PC-3 (cell line): Measurements from ENCODE around the gene RXRA. TPM values are rescaled to one million over a fixed set of nuclear protein-coding genes. Genes with fewer than 3 reads are reported as not detected.

Source experiments
- ATAC-seq: fragments of 200-7000 bp; cut with Tn5 transposase; 2 replicates; pipeline ENCODE4 v1.9.1; 2020; ENCODE audit warnings: mild to moderate bottlenecking, moderate library complexity
- BruUV-seq: library from RNA; stranded (reverse); fragments of 400-500 nt; replicated peaks from 2 replicates; lab custom pipeline; 2021; lab: Mats Ljungman, UMichigan
- CTCF ChIA-PET: fragments of 300-600 bp; sonication (Branson Sonifier 250); formaldehyde crosslinking; loops from one replicate; lab custom pipeline; 2022; ENCODE audit warnings: antibody characterized with exemption; lab: Charles Lee
- POLR2A ChIA-PET: fragments of 300-600 bp; sonication (Branson Sonifier 250); formaldehyde crosslinking; loops from one replicate; lab custom pipeline; 2022; ENCODE audit warnings: antibody characterized with exemption; ENCODE audit not compliant: unreplicated experiment; lab: Charles Lee
- DNase-seq: peaks from one replicate; pipeline ENCODE4 v3.0.0-alpha.2; 2015
- H2AFZ ChIP-seq: fragments of 300-600 bp; sonication (generic); 2 replicates; pipeline ENCODE4 v1.6.0; 2016; ENCODE audit warnings: antibody characterized with exemption, low read length
- H3F3A ChIP-seq: fragments of 300-600 bp; sonication (generic); one replicate; pipeline ENCODE4 v1.6.0; 2017; ENCODE audit warnings: antibody characterized with exemption, low read length, control low read depth, mild to moderate bottlenecking; ENCODE audit not compliant: unreplicated experiment
- H3K27ac ChIP-seq: fragments of 300-600 bp; sonication (generic); 2 replicates; pipeline ENCODE4 v1.5.1; 2016; ENCODE audit warnings: mild to moderate bottlenecking, low read length
- H3K27me3 ChIP-seq: fragments of 300-600 bp; sonication (generic); 2 replicates; pipeline ENCODE4 v1.6.1; 2016; ENCODE audit warnings: low read length, mixed read lengths
- H3K36me3 ChIP-seq: fragments of 300-600 bp; sonication (generic); 2 replicates; pipeline ENCODE4 v1.6.1; 2016; ENCODE audit warnings: low read depth, mixed run types, low read length, mixed read lengths
- H3K4me1 ChIP-seq: fragments of 300-600 bp; sonication (generic); 2 replicates; pipeline ENCODE4 v1.5.1; 2016; ENCODE audit warnings: low read length; ENCODE audit not compliant: insufficient read depth
- H3K4me2 ChIP-seq: fragments of 300-600 bp; sonication (generic); 2 replicates; pipeline ENCODE4 v1.6.0; 2016; ENCODE audit warnings: low read length
- H3K4me3 ChIP-seq: fragments of 300-600 bp; sonication (generic); 2 replicates; pipeline ENCODE4 v1.5.1; 2016; ENCODE audit warnings: mild to moderate bottlenecking, low read length, mixed read lengths
- H3K79me2 ChIP-seq: fragments of 300-600 bp; sonication (generic); 2 replicates; pipeline ENCODE4 v1.6.1; 2017; ENCODE audit warnings: low read length, mixed read lengths
- H3K9ac ChIP-seq: fragments of 300-600 bp; sonication (generic); 2 replicates; pipeline ENCODE4 v1.6.0; 2016; ENCODE audit warnings: mild to moderate bottlenecking, low read length
- H3K9me2 ChIP-seq: fragments of 300-600 bp; sonication (generic); replicated peaks from 2 replicates; pipeline ENCODE4 v1.6.1; 2016; ENCODE audit warnings: mixed run types, low read length, mixed read lengths
- H3K9me3 ChIP-seq: fragments of 300-600 bp; sonication (generic); 2 replicates; pipeline ENCODE4 v1.6.1; 2016; ENCODE audit warnings: low read length, mixed read lengths
- H4K20me1 ChIP-seq: fragments of 300-600 bp; sonication (generic); 2 replicates; pipeline ENCODE4 v1.6.1; 2016; ENCODE audit warnings: low read length, mixed read lengths
- CTCF ChIP-seq: fragments of 300-600 bp; sonication (generic); conservative IDR thresholded peaks from 2 replicates; pipeline ENCODE4 v1.5.1; 2017; ENCODE audit warnings: antibody characterized with exemption, low read depth, mild to moderate bottlenecking, low read length
- EZH2 ChIP-seq: fragments of 300-600 bp; sonication (generic); IDR thresholded peaks from one replicate; pipeline ENCODE4 v1.6.1; 2017; ENCODE audit warnings: antibody characterized with exemption, mild to moderate bottlenecking, low read length; ENCODE audit not compliant: unreplicated experiment
- EZH2phosphoT487 ChIP-seq: fragments of 300-600 bp; sonication (generic); IDR thresholded peaks from 2 replicates; pipeline ENCODE4 v1.6.1; 2018; ENCODE audit warnings: mild to moderate bottlenecking, antibody characterized with exemption, low read length, borderline replicate concordance
- intact Hi-C: fragments of 100-400 bp; cut with micrococcal nuclease; formaldehyde crosslinking; loops from 2 replicates; pipeline ENCODE4 v1.9.0; 2023
- total RNA-seq: library from RNA; depleted of rRNA; stranded (reverse); fragments of >200 nt; gene quantifications from 2 replicates; pipeline ENCODE4 v1.2.3, GENCODE V29; 2014

The RXRA gene
- total RNA-seq, 1 experiment from 2014 or later: 17.5 TPM

DNA sequence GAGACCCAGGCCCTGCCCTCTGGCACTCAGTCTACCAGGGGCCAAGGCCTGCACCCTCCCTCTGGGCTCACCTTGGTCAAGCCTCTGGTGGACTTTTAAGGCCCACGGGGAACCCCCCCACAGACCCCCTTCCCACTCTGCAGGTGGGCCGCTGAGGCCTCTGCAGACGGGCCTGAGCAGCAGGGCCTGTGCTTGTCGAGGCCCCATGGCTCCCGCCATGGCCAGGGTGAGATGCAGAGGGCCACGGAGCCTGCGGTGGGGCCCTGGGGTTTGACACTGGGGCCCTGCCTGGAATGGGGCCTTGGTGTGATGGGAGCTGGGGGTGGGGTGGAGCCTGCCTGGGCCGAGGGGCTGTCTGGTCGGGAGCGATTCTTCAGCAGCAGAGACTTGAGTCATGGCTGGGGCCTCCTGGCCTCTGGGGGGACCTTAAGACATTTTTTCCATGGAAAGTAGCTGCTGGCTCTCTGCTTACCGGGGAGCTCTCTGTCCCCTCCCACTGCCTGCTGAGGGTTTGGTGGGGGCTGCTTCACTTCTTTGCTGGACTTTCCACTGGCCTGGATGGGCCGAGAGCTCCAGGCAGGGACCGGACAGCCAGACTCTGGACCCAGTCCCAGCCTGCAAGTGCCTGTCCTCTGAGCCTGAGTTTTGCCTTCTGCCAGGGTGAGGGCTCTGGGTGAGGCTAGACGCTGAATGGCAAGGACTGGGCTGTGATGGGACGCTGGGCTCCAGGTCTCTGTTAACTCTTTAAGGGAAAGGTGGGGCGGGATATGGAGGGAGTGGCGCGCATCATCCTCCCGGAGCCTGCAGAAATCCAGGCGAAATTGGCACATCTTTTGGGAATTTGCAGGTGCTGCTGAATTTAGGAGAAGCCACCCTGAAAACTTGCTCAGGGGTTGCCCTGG, 132.2 kb downstream of the RXRA start:
- no peak for ATAC-seq
- no peak overlapping the region for H3K4me2 ChIP-seq
- H4K20me1 ChIP-seq: no peaks in the 10 kb centered on the region
- no peak overlapping the region for H3K4me3 ChIP-seq
- intact Hi-C loops: no loop called here
- POLR2A ChIA-PET: no interaction called here
- H3K36me3 ChIP-seq: no peaks in the 10 kb centered on the region
- no peaks in the 10 kb centered on the region for H3F3A ChIP-seq
- H3K27ac ChIP-seq: no peak overlapping the region
- peaks cover 13% of the 10 kb centered on the region; the same call in 1 of the 2 replicates for H3K4me1 ChIP-seq
- no TSS peak for BruUV-seq
- H3K9ac ChIP-seq: no peak overlapping the region
- CTCF ChIA-PET: no interaction called here
- no peaks in the 10 kb centered on the region for H3K9me2 ChIP-seq
- no peaks in the 10 kb centered on the region for H3K79me2 ChIP-seq
- H3K9me3 ChIP-seq: no peaks in the 10 kb centered on the region
- TF ChIP-seq EZH2phosphoT487 (no peak), CTCF (no peak), EZH2 (no peak)
- DNase-seq: no peak
- no peak overlapping the region for H2AFZ ChIP-seq
- no peaks in the 10 kb centered on the region for H3K27me3 ChIP-seq

GRCh38 chr9:134459164-134459563, 132.9 kb downstream of the RXRA start:
- peaks cover 13% of the 10 kb centered on the region; the same call in 1 of the 2 replicates for H3K4me1 ChIP-seq

More at GRCh38 chr9:134459164-134459563, 132.9 kb downstream of the RXRA start:
- Histone ChIP-seq H3F3A (no peaks in the 10 kb centered on the region), H3K9ac (no peak overlapping the region), H3K4me3 (no peak overlapping the region), H4K20me1 (no peaks in the 10 kb centered on the region), H3K9me3 (no peaks in the 10 kb centered on the region), H3K27me3 (no peaks in the 10 kb centered on the region), H3K27ac (no peak overlapping the region), H3K9me2 (no peaks in the 10 kb centered on the region), H2AFZ (no peak overlapping the region), H3K36me3 (no peaks in the 10 kb centered on the region), H3K79me2 (no peaks in the 10 kb centered on the region), H3K4me2 (no peak overlapping the region)
- BruUV-seq: no TSS peak
- TF ChIP-seq EZH2phosphoT487: no peak
- TF ChIP-seq CTCF: no peak
- TF ChIP-seq EZH2: no peak
- intact Hi-C loops: no loop called here
- ChIA-PET POLR2A (no interaction called here), CTCF (no interaction called here)
- DNase-seq (no peak), ATAC-seq (no peak)
